GM18951 (cell line): ENCODE data around the gene TRAPPC3L.

Source experiments
- POLR2A ChIP-seq: IDR thresholded peaks from 4 replicates; pipeline ENCODE4 v1.6.1; 2011; ENCODE audit warnings: mild to moderate bottlenecking; ENCODE audit not compliant: insufficient read length, insufficient read depth; ENCODE audit errors: extremely low read depth
- in situ Hi-C: fragments of 300-500 bp; cut with MboI; formaldehyde crosslinking; loops from one replicate; pipeline ENCODE4 v1.12.0; 2022; ENCODE audit warnings: low sequenced_read_pairs, mixed read lengths, inconsistent platforms; ENCODE audit not compliant: unreplicated experiment

The TRAPPC3L gene

GRCh38 chr6:116545651-116546050 is at the start of gene TRAPPC3L:
Gene TRAPPC3L (minus strand): TSS chr6:116545684. CDS start chr6:116545514, 170 bp downstream.
- no peak for TF ChIP-seq POLR2A
- in situ Hi-C loops = no loop called here

DNA sequence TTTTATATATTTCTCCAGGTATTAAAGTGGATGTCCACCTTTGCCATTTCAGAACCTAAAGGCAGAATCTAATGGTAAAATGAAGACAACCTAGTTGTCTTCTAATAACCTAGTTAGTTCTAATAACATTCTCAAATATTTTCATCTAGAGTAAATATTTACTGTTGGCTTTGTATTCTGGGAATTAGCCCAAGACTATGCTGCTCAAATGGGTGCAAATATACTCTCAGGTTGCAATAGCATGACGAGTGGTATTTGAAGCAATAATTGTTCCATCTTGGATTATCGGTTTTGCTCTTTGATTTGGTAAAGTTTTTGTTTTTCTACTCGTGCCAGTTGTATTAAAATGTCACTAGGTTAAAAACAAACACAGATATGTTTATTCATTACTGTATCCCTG is 49.8 kb upstream of the TRAPPC3L start:
- no peak for TF ChIP-seq POLR2A
- in situ Hi-C loops = no loop called here

GRCh38 chr6:116586738-116587137 is 41.3 kb upstream of the TRAPPC3L start:
- TF ChIP-seq POLR2A = no peak

DNA sequence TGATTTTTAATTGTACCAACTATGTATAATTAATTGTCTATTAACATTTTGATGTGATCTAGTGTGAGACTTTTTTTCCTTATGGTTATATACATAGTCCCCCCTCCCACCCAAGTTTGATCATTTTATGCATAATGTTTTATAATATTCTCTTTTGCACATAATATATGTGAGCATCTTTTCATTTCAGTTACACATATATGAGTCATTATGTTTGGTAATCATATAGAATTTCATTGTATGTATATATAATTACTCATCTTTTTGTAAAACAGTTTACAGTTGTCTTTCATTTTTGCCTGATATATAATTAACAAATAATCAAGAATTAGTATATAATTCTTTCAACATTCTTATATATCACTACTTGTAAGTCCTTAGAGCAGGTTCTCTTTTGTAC is 40.8 kb upstream of the TRAPPC3L start:
- in situ Hi-C loops = no loop called here
- TF ChIP-seq POLR2A = no peak

More at GRCh38 chr6:116586738-116587137, 41.3 kb upstream of the TRAPPC3L start:
- in situ Hi-C loops = no loop called here

GRCh38 chr6:116580198-116580597 is 34.7 kb upstream of the TRAPPC3L start:
- in situ Hi-C loops = no loop called here
- TF ChIP-seq POLR2A = no peak

DNA sequence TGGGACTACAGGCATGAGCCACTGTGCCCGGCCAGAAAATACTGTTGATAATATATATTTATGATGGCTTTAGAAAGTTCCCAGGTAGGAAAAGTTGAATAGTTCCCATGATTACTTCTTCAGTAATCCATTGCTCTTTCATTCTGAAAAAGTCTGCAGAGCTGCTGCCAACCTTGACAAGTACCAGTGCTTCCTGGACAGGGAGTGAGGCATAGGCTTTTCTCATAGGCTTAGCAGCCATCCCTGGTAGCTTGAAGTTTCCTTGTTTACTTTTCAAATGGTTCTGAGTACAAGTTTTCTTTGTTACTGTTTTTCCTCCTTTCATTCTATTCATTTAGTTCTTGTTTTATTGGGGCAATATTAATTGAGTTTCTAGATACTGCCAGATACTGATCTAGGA is 33.7 kb upstream of the TRAPPC3L start:
- in situ Hi-C loops = no loop called here
- no peak for TF ChIP-seq POLR2A

DNA sequence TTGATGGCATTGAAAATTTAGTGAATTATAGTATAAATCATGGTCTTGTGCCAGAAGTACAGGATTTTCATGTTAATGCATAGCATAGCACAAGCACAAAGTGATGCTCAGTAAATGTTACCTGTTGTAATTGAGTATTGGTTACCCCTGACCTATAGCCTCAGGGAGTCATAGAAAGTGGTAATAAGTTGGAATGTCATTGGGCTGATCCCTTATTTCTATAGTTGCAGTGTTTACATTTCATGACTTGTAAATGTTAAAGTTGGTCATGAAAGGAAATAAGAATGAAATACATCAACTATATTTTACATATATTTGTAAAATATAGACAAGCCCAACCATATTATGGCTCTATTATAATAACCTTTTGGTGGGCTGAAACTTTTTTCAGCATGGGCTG is 32.9 kb upstream of the TRAPPC3L start:
- no peak for TF ChIP-seq POLR2A
- in situ Hi-C loops = no loop called here

GRCh38 chr6:116577486-116577885 is 32.0 kb upstream of the TRAPPC3L start:
- in situ Hi-C loops = no loop called here
- TF ChIP-seq POLR2A = no peak

GRCh38 chr6:116575227-116575626 is 29.7 kb upstream of the TRAPPC3L start:
- in situ Hi-C loops = no loop called here
- TF ChIP-seq POLR2A = no peak

DNA sequence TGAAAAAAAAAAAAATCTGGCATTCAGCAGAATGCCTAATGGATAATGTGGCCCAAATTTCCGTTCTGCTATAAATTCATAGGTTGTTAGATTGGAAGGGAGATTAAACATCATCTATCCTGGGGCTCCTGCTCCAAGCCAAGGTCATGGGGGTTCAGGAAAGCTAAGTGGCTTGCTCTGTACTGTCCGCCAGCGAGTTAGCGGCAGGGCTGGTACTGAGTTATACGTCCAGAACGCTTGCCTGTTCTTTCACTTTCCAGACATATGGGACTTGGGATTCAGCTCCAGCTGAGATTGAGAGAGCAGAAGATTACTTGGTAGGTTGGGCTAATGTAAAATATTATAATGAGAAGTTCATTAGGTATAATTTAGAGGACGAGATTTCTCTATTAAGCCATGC is 26.7 kb upstream of the TRAPPC3L start:
- in situ Hi-C loops = loop anchor here (25.0 kb wide), 1 partner anchor 560 kb away; no protein-coding TSS in a partner anchor
- no peak for TF ChIP-seq POLR2A

DNA sequence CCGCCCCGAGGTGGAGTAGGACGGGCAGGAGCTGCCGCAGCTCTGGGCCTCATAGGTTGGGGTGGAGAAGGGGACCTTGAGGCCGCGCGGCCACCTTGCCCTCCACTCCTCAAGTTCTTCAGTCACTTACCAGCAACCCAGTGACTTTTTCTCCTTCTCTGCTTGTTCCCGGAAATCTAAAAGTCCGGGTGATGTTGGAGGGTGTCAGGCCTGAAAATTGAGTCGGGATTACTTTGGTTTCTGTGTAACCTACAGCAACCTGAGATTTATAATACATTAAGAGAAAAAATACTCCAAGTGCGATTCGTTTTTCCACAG is 26.2 kb upstream of the TRAPPC3L start:
- no peak for TF ChIP-seq POLR2A
- in situ Hi-C loops = loop anchor here (25.0 kb wide), 1 partner anchor 559 kb away; no protein-coding TSS in a partner anchor

DNA sequence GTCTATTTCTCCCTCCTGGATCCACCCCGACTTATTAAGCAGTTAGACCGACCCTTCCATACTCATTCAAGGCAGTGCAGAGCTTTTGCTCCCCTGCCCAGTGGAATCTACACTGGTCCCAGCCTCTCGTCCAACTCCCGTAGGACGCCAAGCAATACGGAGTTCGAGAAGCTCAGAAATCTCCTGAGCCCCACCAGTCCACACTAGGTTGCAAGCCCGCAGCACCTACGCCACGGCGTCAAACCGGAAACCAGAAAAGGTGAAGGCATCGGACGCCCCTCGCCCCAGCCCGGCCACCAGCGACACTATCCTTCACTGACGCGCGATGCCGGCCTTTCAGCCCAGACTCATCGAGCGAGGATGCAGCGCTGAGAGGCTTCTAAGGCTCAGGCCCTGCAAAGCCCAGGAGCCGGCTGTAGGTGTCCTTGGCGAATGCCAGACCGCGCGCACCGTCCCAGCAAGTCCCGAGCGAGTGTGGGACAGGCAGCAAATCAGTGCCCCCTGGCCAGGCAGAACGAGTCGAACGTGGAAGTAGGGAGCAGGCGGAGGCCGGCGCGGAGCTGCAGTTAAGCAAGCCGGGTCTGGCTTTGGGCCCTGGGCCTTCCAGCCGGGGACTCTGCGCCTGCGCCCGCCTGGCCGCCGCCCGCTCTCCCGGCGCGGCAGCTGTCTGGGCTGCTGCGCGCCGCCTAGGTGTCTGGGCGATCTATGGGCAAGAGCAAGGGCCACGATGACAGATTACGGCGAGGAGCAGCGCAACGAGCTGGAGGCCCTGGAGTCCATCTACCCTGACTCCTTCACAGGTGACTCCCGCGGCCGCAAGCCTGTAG is 25.6 kb upstream of the TRAPPC3L start, which contains the start of gene RWDD1:
TSS of gene RWDD1 (plus strand) at position 649 of the 827 bp plus-strand sequence. CDS start at position 728, 79 bp downstream.
- TF ChIP-seq POLR2A = peak; percentile 89
- in situ Hi-C loops = loop anchor here (25.0 kb wide), 1 partner anchor 559 kb away; no protein-coding TSS in a partner anchor

GRCh38 chr6:116568821-116569755 is 23.6 kb upstream of the TRAPPC3L start:
- TF ChIP-seq POLR2A = no peak
- in situ Hi-C loops = loop anchor here (25.0 kb wide), 1 partner anchor 557 kb away; no protein-coding TSS in a partner anchor

GRCh38 chr6:116568111-116568510 is 22.6 kb upstream of the TRAPPC3L start:
- no peak for TF ChIP-seq POLR2A
- in situ Hi-C loops = loop anchor here (25.0 kb wide), 1 partner anchor 556 kb away; no protein-coding TSS in a partner anchor
